ENCODE data around the gene CD34.

CD34 gene

GRCh38 chr1:207897188-207897587, 13.7 kb downstream of the CD34 start:
- no peaks in the 10 kb centered on the region for H3K36me3 ChIP-seq (ENCODE audit: insufficient read depth, low read length)
- H3K4me3 ChIP-seq (ENCODE audit: low read length) = no peak overlapping the region
- no peaks in the 10 kb centered on the region for H3K4me1 ChIP-seq (ENCODE audit: insufficient read depth, low read length)
- H3K27ac ChIP-seq (ENCODE audit: low read depth, low read length) = no peak overlapping the region
- no peak overlapping the region for H3K9ac ChIP-seq (ENCODE audit: low read depth, low read length)
- WGBS = 36% methylated on average over 1 of the region's 2 CpGs
- no peaks in the 10 kb centered on the region for H3K27me3 ChIP-seq (ENCODE audit: insufficient read depth, low read length)
- no peaks in the 10 kb centered on the region for H3K9me3 ChIP-seq (ENCODE audit: insufficient read depth, low read depth, low read length)

- H3K27me3 ChIP-seq (ENCODE audit: insufficient read depth, low read length) = no peaks in the 10 kb centered on the region
- H3K9me3 ChIP-seq (ENCODE audit: insufficient read depth, low read depth, low read length) = no peaks in the 10 kb centered on the region
- H3K4me1 ChIP-seq (ENCODE audit: insufficient read depth, low read length) = no peaks in the 10 kb centered on the region
- H3K4me3 ChIP-seq (ENCODE audit: low read length) = no peak overlapping the region
- H3K9ac ChIP-seq (ENCODE audit: low read depth, low read length) = no peak overlapping the region
- H3K27ac ChIP-seq (ENCODE audit: low read depth, low read length) = no peak overlapping the region
- no peaks in the 10 kb centered on the region for H3K36me3 ChIP-seq (ENCODE audit: insufficient read depth, low read length)
These were observed 14.4 kb downstream of the CD34 start for GRCh38 chr1:207896547-207896946.

GRCh38 chr1:207894704-207895103, 16.2 kb downstream of the CD34 start:
- Histone ChIP-seq H3K27me3 (ENCODE audit: insufficient read depth, low read length) (no peaks in the 10 kb centered on the region), H3K9me3 (ENCODE audit: insufficient read depth, low read depth, low read length) (no peaks in the 10 kb centered on the region), H3K4me3 (ENCODE audit: low read length) (no peak overlapping the region), H3K4me1 (ENCODE audit: insufficient read depth, low read length) (no peaks in the 10 kb centered on the region), H3K9ac (ENCODE audit: low read depth, low read length) (no peak overlapping the region), H3K36me3 (ENCODE audit: insufficient read depth, low read length) (no peaks in the 10 kb centered on the region), H3K27ac (ENCODE audit: low read depth, low read length) (no peak overlapping the region)
- 90% methylated on average over 2 of the region's 2 CpGs for WGBS

- no peaks in the 10 kb centered on the region for H3K4me1 ChIP-seq (ENCODE audit: insufficient read depth, low read length)
- 81% methylated on average over 5 of the region's 6 CpGs for WGBS
- no peaks in the 10 kb centered on the region for H3K36me3 ChIP-seq (ENCODE audit: insufficient read depth, low read length)
- no peak overlapping the region for H3K27ac ChIP-seq (ENCODE audit: low read depth, low read length)
- no peak overlapping the region for H3K9ac ChIP-seq (ENCODE audit: low read depth, low read length)
- no peaks in the 10 kb centered on the region for H3K27me3 ChIP-seq (ENCODE audit: insufficient read depth, low read length)
- H3K9me3 ChIP-seq (ENCODE audit: insufficient read depth, low read depth, low read length) = no peaks in the 10 kb centered on the region
- no peak overlapping the region for H3K4me3 ChIP-seq (ENCODE audit: low read length)
These were observed 17.0 kb downstream of the CD34 start for GRCh38 chr1:207893737-207894582.

- 93% methylated on average over 5 of the region's 5 CpGs for WGBS
- Histone ChIP-seq H3K4me3 (ENCODE audit: low read length) (no peak overlapping the region), H3K4me1 (ENCODE audit: insufficient read depth, low read length) (no peaks in the 10 kb centered on the region), H3K27ac (ENCODE audit: low read depth, low read length) (no peak overlapping the region), H3K9ac (ENCODE audit: low read depth, low read length) (no peak overlapping the region), H3K36me3 (ENCODE audit: insufficient read depth, low read length) (no peaks in the 10 kb centered on the region), H3K27me3 (ENCODE audit: insufficient read depth, low read length) (no peaks in the 10 kb centered on the region), H3K9me3 (ENCODE audit: insufficient read depth, low read depth, low read length) (no peaks in the 10 kb centered on the region)
These were observed 18.2 kb downstream of the CD34 start for GRCh38 chr1:207892764-207893163.

GRCh38 chr1:207891148-207891547, 19.8 kb downstream of the CD34 start:
- Histone ChIP-seq H3K27me3 (ENCODE audit: insufficient read depth, low read length) (0 out of 2 replicates have a peak, but pooled peaks cover 1% of the 10 kb centered on the region), H3K4me1 (ENCODE audit: insufficient read depth, low read length) (no peaks in the 10 kb centered on the region), H3K9ac (ENCODE audit: low read depth, low read length) (no peak overlapping the region), H3K9me3 (ENCODE audit: insufficient read depth, low read depth, low read length) (no peaks in the 10 kb centered on the region), H3K4me3 (ENCODE audit: low read length) (no peak overlapping the region), H3K27ac (ENCODE audit: low read depth, low read length) (no peak overlapping the region), H3K36me3 (ENCODE audit: insufficient read depth, low read length) (no peaks in the 10 kb centered on the region)
- WGBS = 88% methylated on average over 6 of the region's 6 CpGs

GRCh38 chr1:207890136-207890738, 20.7 kb downstream of the CD34 start:
- Histone ChIP-seq H3K9ac (ENCODE audit: low read depth, low read length) (no peak overlapping the region), H3K27ac (ENCODE audit: low read depth, low read length) (no peak overlapping the region), H3K4me3 (ENCODE audit: low read length) (no peak overlapping the region), H3K27me3 (ENCODE audit: insufficient read depth, low read length) (0 out of 2 replicates have a peak, but pooled peaks cover 3% of the 10 kb centered on the region), H3K4me1 (ENCODE audit: insufficient read depth, low read length) (no peaks in the 10 kb centered on the region), H3K9me3 (ENCODE audit: insufficient read depth, low read depth, low read length) (no peaks in the 10 kb centered on the region), H3K36me3 (ENCODE audit: insufficient read depth, low read length) (no peaks in the 10 kb centered on the region)
- 94% methylated on average over 4 of the region's 4 CpGs for WGBS

- WGBS = 89% methylated on average over 4 of the region's 5 CpGs
- H3K36me3 ChIP-seq (ENCODE audit: insufficient read depth, low read length) = no peaks in the 10 kb centered on the region
These were observed 22.3 kb downstream of the CD34 start for GRCh38 chr1:207888652-207889051.

GRCh38 chr1:207887542-207888201, 23.3 kb downstream of the CD34 start:
- Histone ChIP-seq H3K4me3 (ENCODE audit: low read length) (no peak overlapping the region), H3K9ac (ENCODE audit: low read depth, low read length) (no peak overlapping the region), H3K4me1 (ENCODE audit: insufficient read depth, low read length) (no peaks in the 10 kb centered on the region), H3K36me3 (ENCODE audit: insufficient read depth, low read length) (no peaks in the 10 kb centered on the region), H3K9me3 (ENCODE audit: insufficient read depth, low read depth, low read length) (no peaks in the 10 kb centered on the region), H3K27ac (ENCODE audit: low read depth, low read length) (no peak overlapping the region), H3K27me3 (ENCODE audit: insufficient read depth, low read length) (0 out of 2 replicates have a peak, but pooled peaks cover 3% of the 10 kb centered on the region)
- 91% methylated on average over 19 of the region's 19 CpGs for WGBS

More at GRCh38 chr1:207888652-207889051, 22.3 kb downstream of the CD34 start:
- H3K4me3 ChIP-seq (ENCODE audit: low read length) = no peak overlapping the region
- 0 out of 2 replicates have a peak, but pooled peaks cover 3% of the 10 kb centered on the region for H3K27me3 ChIP-seq (ENCODE audit: insufficient read depth, low read length)
- no peak overlapping the region for H3K27ac ChIP-seq (ENCODE audit: low read depth, low read length)
- H3K9me3 ChIP-seq (ENCODE audit: insufficient read depth, low read depth, low read length) = no peaks in the 10 kb centered on the region
- H3K9ac ChIP-seq (ENCODE audit: low read depth, low read length) = no peak overlapping the region
- H3K4me1 ChIP-seq (ENCODE audit: insufficient read depth, low read length) = no peaks in the 10 kb centered on the region

GRCh38 chr1:207886227-207886626, 24.7 kb downstream of the CD34 start:
- Histone ChIP-seq H3K36me3 (ENCODE audit: insufficient read depth, low read length) (no peaks in the 10 kb centered on the region), H3K4me1 (ENCODE audit: insufficient read depth, low read length) (no peaks in the 10 kb centered on the region), H3K27me3 (ENCODE audit: insufficient read depth, low read length) (0 out of 2 replicates have a peak, but pooled peaks cover 3% of the 10 kb centered on the region), H3K9ac (ENCODE audit: low read depth, low read length) (no peak overlapping the region), H3K27ac (ENCODE audit: low read depth, low read length) (no peak overlapping the region), H3K9me3 (ENCODE audit: insufficient read depth, low read depth, low read length) (no peaks in the 10 kb centered on the region), H3K4me3 (ENCODE audit: low read length) (no peak overlapping the region)
- 80% methylated on average over 1 of the region's 1 CpG for WGBS
